ENCODE data around the gene SDC1. TPM values are rescaled to one million over a fixed set of nuclear protein-coding genes. Genes with fewer than 3 reads are reported as not detected.
"Not testable (repeated sequence)": the region's sequence is repeated elsewhere in the genome, so short reads cannot be mapped to it uniquely, and the experiment has no call there.

The SDC1 gene
- total and polyA plus RNA-seq, 2 experiments from 2014 or later: 92.3 to 107 TPM

GRCh38 chr2:20249170-20249569 is 24.2 kb upstream of the SDC1 start:
- no peak overlapping the region for H3K27ac ChIP-seq
- no peak overlapping the region for H3K4me2 ChIP-seq
- H3K27me3 ChIP-seq: no peaks in the 10 kb centered on the region
- H3K4me1 ChIP-seq (ENCODE audit: insufficient read depth): no peaks in the 10 kb centered on the region
- H3K9me2 ChIP-seq (replicated peaks; ENCODE audit: insufficient read depth): no peaks in the 10 kb centered on the region
- H3K36me3 ChIP-seq (replicated peaks; ENCODE audit: insufficient read depth, low read depth): no peaks in the 10 kb centered on the region
- no peak overlapping the region for H3K4me3 ChIP-seq
- H2AFZ ChIP-seq: no peak overlapping the region
- H3K79me2 ChIP-seq: no peaks in the 10 kb centered on the region
- no peaks in the 10 kb centered on the region for H3K9me3 ChIP-seq (ENCODE audit: low read depth)
- no peaks in the 10 kb centered on the region for H4K20me1 ChIP-seq (ENCODE audit: insufficient read depth, poor library complexity, severe bottlenecking)
- WGBS (ENCODE audit: low lambda C conversion rate, missing lambda C conversion rate): 98% methylated on average over 6 of the region's 6 CpGs
- TF ChIP-seq EZH2phosphoT487 (IDR thresholded peaks at IDR 0.05; ENCODE audit: low read depth, severe bottlenecking, unreplicated experiment): no peak
- no peak for TF ChIP-seq EZH2 (IDR thresholded peaks at IDR 0.05; ENCODE audit: borderline replicate concordance)
- TF ChIP-seq CTCF (IDR thresholded peaks at IDR 0.05; ENCODE audit: poor library complexity): no peak
- DNase-seq (ENCODE audit: low spot score): no peak

GRCh38 chr2:20247084-20247483 is 22.2 kb upstream of the SDC1 start:
- no peak overlapping the region for H2AFZ ChIP-seq
- no peaks in the 10 kb centered on the region for H3K4me1 ChIP-seq (ENCODE audit: insufficient read depth)
- H4K20me1 ChIP-seq (ENCODE audit: insufficient read depth, poor library complexity, severe bottlenecking): no peaks in the 10 kb centered on the region
- no peaks in the 10 kb centered on the region for H3K79me2 ChIP-seq
- H3K9me2 ChIP-seq (replicated peaks; ENCODE audit: insufficient read depth): no peaks in the 10 kb centered on the region
- DNase-seq (ENCODE audit: low spot score): no peak
- no peaks in the 10 kb centered on the region for H3K27me3 ChIP-seq
- H3K4me2 ChIP-seq: no peak overlapping the region
- no peak for TF ChIP-seq CTCF (IDR thresholded peaks at IDR 0.05; ENCODE audit: poor library complexity)
- TF ChIP-seq EZH2phosphoT487 (IDR thresholded peaks at IDR 0.05; ENCODE audit: low read depth, severe bottlenecking, unreplicated experiment): no peak
- no peak for TF ChIP-seq EZH2 (IDR thresholded peaks at IDR 0.05; ENCODE audit: borderline replicate concordance)
- H3K27ac ChIP-seq: no peak overlapping the region
- H3K9me3 ChIP-seq (ENCODE audit: low read depth): no peaks in the 10 kb centered on the region
- no peaks in the 10 kb centered on the region for H3K36me3 ChIP-seq (replicated peaks; ENCODE audit: insufficient read depth, low read depth)
- H3K4me3 ChIP-seq: no peak overlapping the region
- 96% methylated on average over 1 of the region's 1 CpG for WGBS (ENCODE audit: low lambda C conversion rate, missing lambda C conversion rate)

- not testable (repeated sequence) for H3K4me2 ChIP-seq
- WGBS (ENCODE audit: low lambda C conversion rate, missing lambda C conversion rate): 89% methylated on average over 5 of the region's 5 CpGs
These were observed 18.7 kb upstream of the SDC1 start for GRCh38 chr2:20243637-20244036.

GRCh38 chr2:20242727-20243377 is 17.9 kb upstream of the SDC1 start:
- Histone ChIP-seq H3K79me2 (no peaks in the 10 kb centered on the region), H3K4me2 (no peak overlapping the region), H2AFZ (no peak overlapping the region), H3K9me2 (replicated peaks; ENCODE audit: insufficient read depth) (no peaks in the 10 kb centered on the region), H3K4me1 (ENCODE audit: insufficient read depth) (no peaks in the 10 kb centered on the region), H3K9me3 (ENCODE audit: low read depth) (no peaks in the 10 kb centered on the region), H4K20me1 (ENCODE audit: insufficient read depth, poor library complexity, severe bottlenecking) (no peaks in the 10 kb centered on the region), H3K27me3 (no peaks in the 10 kb centered on the region), H3K36me3 (replicated peaks; ENCODE audit: insufficient read depth, low read depth) (no peaks in the 10 kb centered on the region), H3K27ac (no peak overlapping the region), H3K4me3 (no peak overlapping the region)
- TF ChIP-seq EZH2 (IDR thresholded peaks at IDR 0.05; ENCODE audit: borderline replicate concordance) (no peak), CTCF (IDR thresholded peaks at IDR 0.05; ENCODE audit: poor library complexity) (no peak), EZH2phosphoT487 (IDR thresholded peaks at IDR 0.05; ENCODE audit: low read depth, severe bottlenecking, unreplicated experiment) (no peak)
- no peak for DNase-seq (ENCODE audit: low spot score)
- 67% methylated on average over 9 of the region's 9 CpGs for WGBS (ENCODE audit: low lambda C conversion rate, missing lambda C conversion rate)

More at GRCh38 chr2:20243637-20244036, 18.7 kb upstream of the SDC1 start:
- H3K4me3 ChIP-seq; DNase-seq (ENCODE audit: low spot score); H3K79me2 ChIP-seq; H2AFZ ChIP-seq; H3K9me3 ChIP-seq (ENCODE audit: low read depth); H3K4me1 ChIP-seq (ENCODE audit: insufficient read depth); H3K27me3 ChIP-seq; H4K20me1 ChIP-seq (ENCODE audit: insufficient read depth, poor library complexity, severe bottlenecking); H3K36me3 ChIP-seq (replicated peaks; ENCODE audit: insufficient read depth, low read depth); H3K27ac ChIP-seq; H3K9me2 ChIP-seq (replicated peaks; ENCODE audit: insufficient read depth): not testable (repeated sequence)
